HCT116 (cell line): Measurements from ENCODE around the gene SSB. TPM values are rescaled to one million over a fixed set of nuclear protein-coding genes. Genes with fewer than 3 reads are reported as not detected.

Experiments
- ATAC-seq: fragments of 200-7000 bp; cut with Tn5 transposase; 2 replicates; pipeline ENCODE4 v1.9.1; 2020; ENCODE audit warnings: mild to moderate bottlenecking, moderate library complexity
- BruUV-seq: library from RNA; stranded (reverse); fragments of 400-500 nt; replicated peaks from 2 replicates; lab custom pipeline; 2021; lab: Mats Ljungman, UMichigan
- CTCF ChIA-PET: fragments of 300-600 bp; sonication (Branson Sonifier 250); formaldehyde crosslinking; loops from one replicate; lab custom pipeline; 2021; ENCODE audit warnings: antibody characterized with exemption; lab: Charles Lee
- POLR2A ChIA-PET: fragments of 300-600, 350-600 bp; sonication (Branson Sonifier 250); formaldehyde crosslinking; loops from one replicate; lab custom pipeline; 2021; ENCODE audit warnings: antibody characterized with exemption; lab: Charles Lee
- RAD21 ChIA-PET, 2 experiments: fragments of 300-600 bp; sonication (Branson Sonifier 250); formaldehyde crosslinking; loops; one replicate each; lab custom pipeline; 2023; ENCODE audit warnings: low total read pairs in 2 of 2; ENCODE audit not compliant: uncharacterized antibody in 2 of 2, unreplicated experiment in 2 of 2, low non-redundant PET in 1 of 2; lab: Charles Lee
- DNase-seq: peaks from one replicate; pipeline ENCODE4 v3.0.0-alpha.2; 2010; ENCODE audit warnings: low read depth, low spot score
- H2AFZ ChIP-seq: fragments of 200-600 bp; shearing (Covaris generic), sonication (generic); 2 replicates; pipeline ENCODE4 v1.6.1; 2017; ENCODE audit warnings: low read depth, mixed run types, mixed read lengths, antibody characterized with exemption, low read length; ENCODE audit not compliant: poor library complexity, severe bottlenecking
- H3K27ac ChIP-seq: 2 replicates; pipeline ENCODE4 v1.5.1; 2012; ENCODE audit warnings: low read depth, low read length
- H3K27me3 ChIP-seq: fragments of 200-600 bp; sonication (generic); 2 replicates; pipeline ENCODE4 v1.6.1; 2016; ENCODE audit warnings: mixed run types, low read length, mixed read lengths; ENCODE audit not compliant: insufficient read depth
- H3K36me3 ChIP-seq, 2 experiments: fragments of 200-500 bp in 1 of 2; fragments of 200-600 bp in 1 of 2; sonication (Bioruptor generic) in 1 of 2; sonication (generic) in 1 of 2; 2 replicates each; pipeline versions ENCODE4 v1.5.1 to v1.6.1; 2014 to 2016; ENCODE audit warnings: low read length in 2 of 2, inconsistent platforms in 1 of 2, mixed read lengths in 1 of 2, mixed run types in 1 of 2; ENCODE audit not compliant: insufficient read depth in 2 of 2, control insufficient read depth in 1 of 2
- H3K4me1 ChIP-seq, 2 experiments: fragments of 200-600 bp in 1 of 2; sonication (generic) in 1 of 2; 2 replicates each; pipeline versions ENCODE4 v1.5.1 to v1.6.1; 2012 to 2017; ENCODE audit warnings: low read length in 2 of 2, inconsistent platforms in 1 of 2, mild to moderate bottlenecking in 1 of 2, mixed read lengths in 1 of 2, mixed run types in 1 of 2, moderate library complexity in 1 of 2; ENCODE audit not compliant: insufficient read depth in 2 of 2, control insufficient read depth in 1 of 2
- H3K4me2 ChIP-seq: fragments of 200-600 bp; sonication (generic); 2 replicates; pipeline ENCODE4 v1.6.1; 2017; ENCODE audit warnings: mixed run types, low read length, mixed read lengths
- H3K4me3 ChIP-seq, 2 experiments: fragments of 200-600 bp in 1 of 2; sonication (generic) in 1 of 2; replicated peaks in 1 of 2; 2 replicates each; pipeline ENCODE4 v1.5.1; 2011 to 2016; ENCODE audit warnings: low read length in 2 of 2, control low read depth in 1 of 2, low read depth in 1 of 2, mild to moderate bottlenecking in 1 of 2, mixed read lengths in 1 of 2, mixed run types in 1 of 2
- H3K79me2 ChIP-seq: fragments of 200-600 bp; sonication (generic); 2 replicates; pipeline ENCODE4 v1.6.1; 2017; ENCODE audit warnings: mild to moderate bottlenecking, mixed run types, low read length, moderate library complexity, mixed read lengths; ENCODE audit not compliant: insufficient read depth
- H3K9ac ChIP-seq: fragments of 200-600 bp; sonication (generic); 2 replicates; pipeline ENCODE4 v1.6.1; 2016; ENCODE audit warnings: low read length, mixed read lengths
- H3K9me2 ChIP-seq: fragments of 200-600 bp; sonication (generic), shearing (Covaris generic); 2 replicates; pipeline ENCODE4 v1.6.1; 2017; ENCODE audit warnings: mixed run types, mild to moderate bottlenecking, moderate library complexity; ENCODE audit not compliant: insufficient read depth
- H3K9me3 ChIP-seq, 2 experiments: fragments of 200-500 bp in 1 of 2; fragments of 200-600 bp in 1 of 2; sonication (Bioruptor generic) in 1 of 2; sonication (generic) in 1 of 2; 2 replicates each; pipeline ENCODE4 v1.6.1; 2014 to 2017; ENCODE audit warnings: low read length in 2 of 2, mixed read lengths in 2 of 2, inconsistent platforms in 1 of 2, low read depth in 1 of 2, mild to moderate bottlenecking in 1 of 2, mixed run types in 1 of 2, moderate library complexity in 1 of 2; ENCODE audit not compliant: control insufficient read depth in 1 of 2, insufficient read depth in 1 of 2
- H4K20me1 ChIP-seq: fragments of 200-600 bp; sonication (generic), shearing (Covaris generic); 2 replicates; pipeline ENCODE4 v1.6.1; 2017; ENCODE audit warnings: mixed run types, mild to moderate bottlenecking, moderate library complexity; ENCODE audit not compliant: insufficient read depth
- CBX3 ChIP-seq: IDR thresholded peaks from 2 replicates; pipeline ENCODE4 v1.6.1; 2012; ENCODE audit warnings: low read depth
- CEBPB ChIP-seq: IDR thresholded peaks from 2 replicates; pipeline ENCODE4 v1.6.1; 2012; ENCODE audit warnings: low read depth
- RAD21 ChIP-seq: IDR thresholded peaks from 2 replicates; pipeline ENCODE4 v1.6.1; 2012; ENCODE audit warnings: low read depth, mild to moderate bottlenecking
- intact Hi-C: fragments of 100-400 bp; cut with micrococcal nuclease; formaldehyde crosslinking; loops from 2 replicates; pipeline ENCODE4 v1.10.0; 2022
- total RNA-seq: library from RNA; stranded (reverse); gene quantifications from one replicate; pipeline ENCODE4 v1.2.1, GENCODE V29; 2021; ENCODE audit not compliant: unreplicated experiment
- TF ChIP-seq, protein P1 (sequence below): IDR thresholded peaks from 2 replicates; pipeline ENCODE4 v1.6.1; 2011; ENCODE audit warnings: mild to moderate bottlenecking, low read length, moderate library complexity; ENCODE audit not compliant: insufficient replicate concordance; ENCODE audit errors: extremely low read depth
- TF ChIP-seq, protein P2 (sequence below): IDR thresholded peaks from 2 replicates; pipeline ENCODE4 v1.6.1; 2012; ENCODE audit warnings: low read depth
- TF ChIP-seq, protein P3 (sequence below): IDR thresholded peaks from 2 replicates; pipeline ENCODE4 v1.6.1; 2012

SSB gene
- total RNA-seq, 1 experiment from 2014 or later, result 117 TPM

DNA sequence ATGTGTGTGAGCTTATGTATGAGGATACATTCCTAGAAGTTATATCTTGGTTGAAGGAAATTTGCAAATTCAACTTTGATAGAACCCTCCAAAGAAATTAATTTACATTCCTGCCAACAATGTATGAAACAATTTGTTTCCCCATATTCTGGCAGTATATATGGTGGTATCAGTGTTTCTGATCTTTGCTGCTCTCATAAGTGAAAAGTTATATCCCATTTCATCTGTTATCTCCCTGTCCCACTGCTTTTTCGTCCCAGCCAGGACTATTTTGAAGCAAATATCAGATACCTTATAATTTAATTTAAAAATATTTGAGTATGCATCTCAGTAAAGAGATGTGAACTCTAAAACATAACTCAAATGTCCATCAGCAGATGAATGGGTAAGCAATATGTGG lies 35.7 kb downstream of the SSB start:
- Histone ChIP-seq H3K36me3 (no peaks in the 10 kb centered on the region), H3K27me3 (no peaks in the 10 kb centered on the region), H3K79me2 (peaks cover 88% of the 10 kb centered on the region), H3K9ac (no peak overlapping the region), H3K9me2 (no peaks in the 10 kb centered on the region), H3K27ac (no peak overlapping the region), H3K9me3 (no peaks in the 10 kb centered on the region), H3K4me1 (no peaks in the 10 kb centered on the region), H4K20me1 (peaks cover 8% of the 10 kb centered on the region; the same call in 1 of the 2 replicates), H2AFZ (no peak overlapping the region), H3K4me3 (no peak overlapping the region), H3K4me2 (no peak overlapping the region)
- TF ChIP-seq, protein P1, sequence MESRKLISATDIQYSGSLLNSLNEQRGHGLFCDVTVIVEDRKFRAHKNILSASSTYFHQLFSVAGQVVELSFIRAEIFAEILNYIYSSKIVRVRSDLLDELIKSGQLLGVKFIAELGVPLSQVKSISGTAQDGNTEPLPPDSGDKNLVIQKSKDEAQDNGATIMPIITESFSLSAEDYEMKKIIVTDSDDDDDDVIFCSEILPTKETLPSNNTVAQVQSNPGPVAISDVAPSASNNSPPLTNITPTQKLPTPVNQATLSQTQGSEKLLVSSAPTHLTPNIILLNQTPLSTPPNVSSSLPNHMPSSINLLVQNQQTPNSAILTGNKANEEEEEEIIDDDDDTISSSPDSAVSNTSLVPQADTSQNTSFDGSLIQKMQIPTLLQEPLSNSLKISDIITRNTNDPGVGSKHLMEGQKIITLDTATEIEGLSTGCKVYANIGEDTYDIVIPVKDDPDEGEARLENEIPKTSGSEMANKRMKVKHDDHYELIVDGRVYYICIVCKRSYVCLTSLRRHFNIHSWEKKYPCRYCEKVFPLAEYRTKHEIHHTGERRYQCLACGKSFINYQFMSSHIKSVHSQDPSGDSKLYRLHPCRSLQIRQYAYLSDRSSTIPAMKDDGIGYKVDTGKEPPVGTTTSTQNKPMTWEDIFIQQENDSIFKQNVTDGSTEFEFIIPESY, result no peak
- TF ChIP-seq, protein P2, sequence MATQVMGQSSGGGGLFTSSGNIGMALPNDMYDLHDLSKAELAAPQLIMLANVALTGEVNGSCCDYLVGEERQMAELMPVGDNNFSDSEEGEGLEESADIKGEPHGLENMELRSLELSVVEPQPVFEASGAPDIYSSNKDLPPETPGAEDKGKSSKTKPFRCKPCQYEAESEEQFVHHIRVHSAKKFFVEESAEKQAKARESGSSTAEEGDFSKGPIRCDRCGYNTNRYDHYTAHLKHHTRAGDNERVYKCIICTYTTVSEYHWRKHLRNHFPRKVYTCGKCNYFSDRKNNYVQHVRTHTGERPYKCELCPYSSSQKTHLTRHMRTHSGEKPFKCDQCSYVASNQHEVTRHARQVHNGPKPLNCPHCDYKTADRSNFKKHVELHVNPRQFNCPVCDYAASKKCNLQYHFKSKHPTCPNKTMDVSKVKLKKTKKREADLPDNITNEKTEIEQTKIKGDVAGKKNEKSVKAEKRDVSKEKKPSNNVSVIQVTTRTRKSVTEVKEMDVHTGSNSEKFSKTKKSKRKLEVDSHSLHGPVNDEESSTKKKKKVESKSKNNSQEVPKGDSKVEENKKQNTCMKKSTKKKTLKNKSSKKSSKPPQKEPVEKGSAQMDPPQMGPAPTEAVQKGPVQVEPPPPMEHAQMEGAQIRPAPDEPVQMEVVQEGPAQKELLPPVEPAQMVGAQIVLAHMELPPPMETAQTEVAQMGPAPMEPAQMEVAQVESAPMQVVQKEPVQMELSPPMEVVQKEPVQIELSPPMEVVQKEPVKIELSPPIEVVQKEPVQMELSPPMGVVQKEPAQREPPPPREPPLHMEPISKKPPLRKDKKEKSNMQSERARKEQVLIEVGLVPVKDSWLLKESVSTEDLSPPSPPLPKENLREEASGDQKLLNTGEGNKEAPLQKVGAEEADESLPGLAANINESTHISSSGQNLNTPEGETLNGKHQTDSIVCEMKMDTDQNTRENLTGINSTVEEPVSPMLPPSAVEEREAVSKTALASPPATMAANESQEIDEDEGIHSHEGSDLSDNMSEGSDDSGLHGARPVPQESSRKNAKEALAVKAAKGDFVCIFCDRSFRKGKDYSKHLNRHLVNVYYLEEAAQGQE, result no peak
- TF ChIP-seq, protein P3, sequence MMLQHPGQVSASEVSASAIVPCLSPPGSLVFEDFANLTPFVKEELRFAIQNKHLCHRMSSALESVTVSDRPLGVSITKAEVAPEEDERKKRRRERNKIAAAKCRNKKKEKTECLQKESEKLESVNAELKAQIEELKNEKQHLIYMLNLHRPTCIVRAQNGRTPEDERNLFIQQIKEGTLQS, result no peak
- TF ChIP-seq CBX3 (no peak), RAD21 (no peak), CEBPB (no peak)
- ChIA-PET CTCF (no interaction called here), POLR2A (no interaction called here), RAD21 (no interaction called here)
- BruUV-seq, result no TSS peak
- intact Hi-C loops, result no loop called here
- DNase-seq, result no peak
- ATAC-seq, result no peak
